Adipocyte (in vitro differentiated cells): ENCODE measurements around the gene PTPRM.
A peak's percentile ranks its signal among the peaks of the same experiment; 100 is the strongest.
"Not testable (repeated sequence)": the region's sequence is repeated elsewhere in the genome, so short reads cannot be mapped to it uniquely, and the experiment has no call there.

Source experiments
- DNase-seq: peaks from one replicate; pipeline ENCODE4 v3.0.0-alpha.2; 2015; ENCODE audit warnings: low read depth
- H3K27me3 ChIP-seq: replicated peaks from 2 replicates; pipeline ENCODE4 v1.7.0; 2013; ENCODE audit warnings: mild to moderate bottlenecking, low read length, moderate library complexity; ENCODE audit not compliant: control insufficient read depth, insufficient read depth
- H3K36me3 ChIP-seq: 2 replicates; pipeline ENCODE4 v1.7.0; 2013; ENCODE audit warnings: low read length, mild to moderate bottlenecking, moderate library complexity; ENCODE audit not compliant: control insufficient read depth, insufficient read depth, severe bottlenecking
- H3K4me1 ChIP-seq: 2 replicates; pipeline ENCODE4 v1.7.0; 2013; ENCODE audit warnings: mild to moderate bottlenecking, low read length, moderate library complexity; ENCODE audit not compliant: control insufficient read depth, insufficient read depth
- H3K4me3 ChIP-seq: 2 replicates; pipeline ENCODE4 v1.7.0; 2013; ENCODE audit warnings: mild to moderate bottlenecking, low read length, moderate library complexity
- H3K9ac ChIP-seq: 2 replicates; pipeline ENCODE4 v1.7.0; 2013; ENCODE audit warnings: mild to moderate bottlenecking, low read length, moderate library complexity
- H3K9me3 ChIP-seq: 2 replicates; pipeline ENCODE4 v1.7.0; 2013; ENCODE audit warnings: mild to moderate bottlenecking, low read length, moderate library complexity; ENCODE audit not compliant: control insufficient read depth

PTPRM gene

DNA sequence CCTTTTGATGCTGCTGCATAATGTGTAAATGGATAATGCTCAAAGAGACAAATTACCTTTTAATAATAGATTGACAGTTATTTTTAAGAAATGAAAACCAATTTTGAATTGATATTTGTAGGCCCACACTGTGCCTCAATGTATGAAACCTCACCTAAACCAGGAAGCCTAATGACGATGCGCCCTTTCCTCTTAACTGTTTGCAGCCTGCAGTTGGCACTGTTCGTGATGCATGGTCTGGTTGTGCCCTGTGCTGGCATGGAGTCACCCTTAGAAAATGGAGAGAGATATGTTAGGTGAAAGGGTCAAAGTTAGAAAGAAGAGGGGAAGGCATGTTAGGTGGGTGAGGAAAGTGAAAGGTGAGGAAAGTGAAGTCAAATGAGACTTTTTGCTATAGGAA lies 390.2 kb downstream of the PTPRM start:
- Histone ChIP-seq H3K9me3 (no peaks in the 10 kb centered on the region), H3K4me3 (no peak overlapping the region), H3K9ac (no peak overlapping the region), H3K4me1 (peaks cover 23% of the 10 kb centered on the region), H3K36me3 (peaks cover 14% of the 10 kb centered on the region), H3K27me3 (no peaks in the 10 kb centered on the region)
- DNase-seq: no peak

DNA sequence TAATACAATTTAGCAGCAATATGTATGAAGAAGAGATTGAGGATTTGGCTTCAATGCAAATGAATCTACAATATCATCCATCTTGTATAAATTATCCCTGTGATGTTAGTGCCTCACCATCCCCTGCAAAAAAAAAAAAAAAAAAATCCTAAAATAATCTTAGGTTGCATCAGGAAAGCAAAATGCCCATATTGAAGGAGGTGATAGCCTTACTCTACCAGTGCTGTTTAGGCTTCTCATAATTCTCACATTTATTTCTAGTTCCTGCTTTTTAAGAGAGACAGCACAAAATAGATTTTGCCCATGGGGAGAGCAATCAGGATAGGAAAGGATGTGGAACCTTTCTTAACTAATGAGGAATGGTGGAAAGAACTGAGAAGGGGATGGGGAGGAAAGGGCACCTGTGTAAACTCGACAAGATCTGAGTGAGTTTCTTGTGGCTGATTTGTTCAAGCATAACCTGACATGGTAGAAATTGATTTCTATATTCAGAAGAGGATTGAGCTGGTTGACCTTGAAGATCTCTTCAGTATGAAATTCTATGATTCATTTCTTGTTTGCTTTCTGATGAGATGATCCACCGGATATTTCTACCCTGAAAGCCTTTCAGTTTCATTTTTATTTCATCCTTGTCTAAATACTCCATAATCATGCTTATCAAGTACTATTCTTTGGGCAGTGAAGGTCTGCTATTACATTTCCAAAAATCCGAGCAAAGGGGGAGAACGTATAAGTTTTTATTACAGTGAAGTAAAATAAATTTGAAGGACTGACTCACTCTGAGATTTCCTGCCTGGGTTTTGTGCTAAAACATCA lies 391.2 kb downstream of the PTPRM start:
- Histone ChIP-seq H3K27me3 (no peaks in the 10 kb centered on the region), H3K9me3 (no peaks in the 10 kb centered on the region), H3K4me3 (peak overlapping the region; percentile 54), H3K9ac (peak overlapping the region; percentile 36), H3K4me1 (peaks cover 23% of the 10 kb centered on the region), H3K36me3 (peaks cover 10% of the 10 kb centered on the region)
- peak; percentile 50 for DNase-seq

DNA sequence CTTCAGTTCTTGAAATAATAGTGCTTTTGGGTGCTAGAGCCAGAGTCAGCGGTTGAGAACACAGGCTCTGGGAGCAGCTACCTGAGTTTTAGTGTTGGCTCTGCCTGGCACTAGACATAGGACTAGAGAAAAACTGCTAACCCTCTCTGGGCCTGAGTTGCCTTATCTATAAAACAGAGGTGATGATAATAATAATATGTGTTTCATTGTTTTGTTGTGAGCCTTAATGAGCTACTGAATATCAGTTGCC lies 391.7 kb downstream of the PTPRM start:
- Histone ChIP-seq H3K4me3 (peak overlapping the region; percentile 54), H3K9me3 (no peaks in the 10 kb centered on the region), H3K27me3 (no peaks in the 10 kb centered on the region), H3K36me3 (peaks cover 10% of the 10 kb centered on the region), H3K4me1 (peaks cover 23% of the 10 kb centered on the region), H3K9ac (peak overlapping the region; percentile 36)
- DNase-seq: no peak

DNA sequence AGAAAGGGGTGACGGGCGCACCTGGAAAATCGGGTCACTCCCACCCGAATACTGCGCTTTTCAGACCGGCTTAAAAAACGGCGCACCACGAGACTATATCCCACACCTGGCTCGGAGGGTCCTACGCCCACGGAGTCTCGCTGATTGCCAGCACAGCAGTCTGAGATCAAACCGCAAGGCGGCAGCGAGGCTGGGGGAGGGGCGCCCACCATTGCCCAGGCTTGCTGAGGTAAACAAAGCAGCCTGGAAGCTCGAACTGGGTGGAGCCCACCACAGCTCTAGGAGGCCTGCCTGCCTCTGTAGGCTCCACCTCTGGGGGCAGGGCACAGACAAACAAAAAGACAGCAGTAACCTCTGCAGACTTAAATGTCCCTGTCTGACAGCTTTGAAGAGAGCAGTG lies 399.6 kb downstream of the PTPRM start:
- H3K4me1 ChIP-seq: not testable (repeated sequence)

DNA sequence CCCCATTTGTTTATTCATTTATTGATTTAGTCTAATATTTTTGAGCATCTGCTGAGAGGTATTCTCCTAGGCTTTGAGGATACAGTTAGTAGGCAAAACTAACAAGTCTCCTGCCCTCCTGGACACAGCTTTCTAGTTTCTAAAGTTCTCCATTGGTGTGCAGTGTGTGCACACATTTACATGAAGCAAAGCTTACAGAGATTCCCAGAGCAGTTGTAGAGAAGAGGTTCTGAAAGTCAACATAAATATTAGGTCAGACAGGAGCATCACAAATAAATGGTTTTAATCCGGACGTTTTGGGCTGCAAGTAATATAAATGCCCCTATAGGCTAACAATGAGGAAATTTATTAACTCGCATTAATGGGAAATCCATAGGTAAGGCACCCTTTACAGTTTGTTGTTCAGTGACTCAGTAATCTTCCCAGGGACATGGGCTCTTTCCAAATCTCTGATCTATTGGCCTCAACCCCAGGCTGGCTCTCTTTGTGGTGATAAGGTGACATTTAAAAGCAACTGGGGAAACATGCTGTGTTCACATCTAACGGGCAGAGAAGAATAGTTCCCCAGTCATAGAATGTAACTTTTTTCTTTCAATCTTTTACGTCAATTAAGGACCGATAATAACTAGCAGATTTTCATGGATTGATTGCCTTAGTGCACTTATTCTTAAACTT lies 407.2 kb downstream of the PTPRM start:
- H3K27me3 ChIP-seq: no peaks in the 10 kb centered on the region
- H3K9me3 ChIP-seq: no peaks in the 10 kb centered on the region
- H3K4me1 ChIP-seq: no peaks in the 10 kb centered on the region
- peaks cover 3% of the 10 kb centered on the region for H3K36me3 ChIP-seq
- DNase-seq: no peak
- H3K4me3 ChIP-seq: no peak overlapping the region
- H3K9ac ChIP-seq: no peak overlapping the region

More for the DNA sequence above, 399.6 kb downstream of the PTPRM start:
- not testable (repeated sequence) for H3K27me3 ChIP-seq, H3K9me3 ChIP-seq, DNase-seq, H3K4me3 ChIP-seq, H3K9ac ChIP-seq, H3K36me3 ChIP-seq

DNA sequence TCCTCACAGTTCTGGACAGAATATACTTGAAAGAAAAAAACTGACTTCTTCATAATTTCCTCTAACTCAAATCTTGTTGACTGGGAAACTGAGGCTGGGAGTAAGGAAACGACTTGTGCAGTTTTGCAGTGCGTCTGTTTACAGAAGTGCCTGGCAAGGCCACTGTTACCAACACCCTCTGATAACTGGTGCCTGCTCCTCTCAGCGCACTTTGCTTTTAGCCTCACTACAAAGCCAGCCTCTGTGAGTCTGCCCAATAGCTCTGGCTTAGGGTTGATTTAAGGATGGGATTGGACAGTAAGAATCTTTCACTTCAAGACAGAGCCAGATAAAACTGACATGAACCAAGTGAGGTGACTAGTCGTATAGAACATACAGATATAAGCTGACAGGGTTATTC lies 410.8 kb downstream of the PTPRM start:
- Histone ChIP-seq H3K27me3 (no peaks in the 10 kb centered on the region), H3K4me1 (peaks cover under 1% of the 10 kb centered on the region), H3K9me3 (no peaks in the 10 kb centered on the region), H3K9ac (no peak overlapping the region), H3K4me3 (no peak overlapping the region), H3K36me3 (peaks cover 3% of the 10 kb centered on the region)
- no peak for DNase-seq

DNA sequence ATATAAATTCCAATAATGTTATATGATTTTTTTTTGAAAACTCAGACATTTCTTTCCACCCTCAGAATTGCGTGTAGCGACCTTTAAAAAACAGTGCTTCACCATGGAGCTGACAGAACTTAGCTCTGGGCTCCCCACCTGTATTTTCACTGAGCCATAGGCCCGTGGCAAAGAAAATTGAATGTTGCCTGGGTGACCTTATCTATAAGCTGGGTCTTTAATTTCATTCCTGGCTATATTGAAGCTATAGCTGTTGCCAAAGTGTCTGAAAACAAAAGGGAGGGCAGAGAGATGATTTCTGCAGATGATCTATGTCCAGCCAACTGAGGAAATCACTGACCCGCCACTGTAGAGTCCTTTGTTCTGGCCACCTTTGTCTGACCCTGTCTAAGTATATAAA lies 411.7 kb downstream of the PTPRM start:
- no peak overlapping the region for H3K4me3 ChIP-seq

DNA sequence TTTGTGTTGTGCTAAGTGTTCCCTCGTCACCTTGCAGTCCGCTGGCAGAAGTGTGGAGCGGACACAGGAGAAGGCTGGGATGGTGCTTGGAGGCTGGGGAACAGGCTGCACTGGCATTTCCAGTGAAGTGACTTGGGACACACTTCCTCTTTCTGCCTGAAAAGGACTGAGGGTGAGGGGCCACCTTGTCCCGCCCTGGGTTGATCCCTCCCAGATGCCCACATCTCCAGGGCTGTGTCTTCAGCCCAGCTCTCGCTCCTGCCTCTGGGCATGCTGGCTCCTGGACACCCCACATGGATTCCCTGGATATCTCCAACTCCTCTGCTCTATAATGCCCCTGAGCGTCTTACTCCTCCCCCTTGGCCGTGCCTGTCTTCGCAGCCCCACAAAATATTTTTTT lies 412.6 kb downstream of the PTPRM start:
- Histone ChIP-seq H3K36me3 (peaks cover 3% of the 10 kb centered on the region), H3K4me3 (no peak overlapping the region), H3K9ac (no peak overlapping the region), H3K27me3 (no peaks in the 10 kb centered on the region), H3K9me3 (no peaks in the 10 kb centered on the region), H3K4me1 (peaks cover 3% of the 10 kb centered on the region)
- DNase-seq: no peak

More for the DNA sequence above, 411.7 kb downstream of the PTPRM start:
- no peak for DNase-seq
- peaks cover 3% of the 10 kb centered on the region for H3K4me1 ChIP-seq
- no peaks in the 10 kb centered on the region for H3K9me3 ChIP-seq
- H3K36me3 ChIP-seq: peaks cover 3% of the 10 kb centered on the region
- no peak overlapping the region for H3K9ac ChIP-seq
- H3K27me3 ChIP-seq: no peaks in the 10 kb centered on the region

DNA sequence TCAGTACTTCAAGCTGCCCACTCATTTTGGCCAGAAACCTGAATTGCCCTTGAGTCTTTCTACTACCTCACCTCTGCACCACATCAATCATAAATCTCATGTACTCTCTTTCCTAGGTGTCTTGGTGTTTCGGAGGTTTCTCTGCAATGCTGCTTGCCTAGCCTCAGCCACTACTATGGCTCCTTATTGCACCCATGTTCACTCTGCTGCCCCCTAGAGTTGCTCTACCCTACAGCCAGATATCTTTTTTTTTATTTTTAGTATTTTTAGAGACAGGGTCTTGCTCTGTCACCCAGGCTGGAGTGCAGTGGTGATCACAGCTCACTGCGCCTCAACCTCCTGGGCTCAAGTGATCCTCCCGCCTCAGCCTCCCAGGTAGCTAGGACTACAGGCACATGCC lies 413.0 kb downstream of the PTPRM start:
- DNase-seq: no peak

DNA sequence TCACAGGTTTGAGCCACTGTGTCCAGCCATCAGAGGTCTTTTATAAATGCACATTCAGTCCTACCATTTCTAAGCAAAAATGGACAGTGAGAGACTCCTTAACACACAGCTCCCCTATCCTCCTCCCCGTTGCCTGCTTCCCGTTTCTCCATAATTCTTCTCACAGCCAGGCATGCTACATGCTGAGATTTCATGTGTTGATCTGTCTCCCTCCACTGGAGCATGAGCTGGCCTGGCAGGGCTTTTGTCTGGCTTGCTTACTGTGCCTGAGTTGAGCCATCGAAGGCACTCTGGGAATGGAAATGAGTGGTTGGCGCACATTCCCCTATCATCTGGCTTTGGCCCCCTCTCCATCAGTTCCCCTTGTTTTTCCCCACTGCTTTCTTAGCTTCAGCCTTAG lies 413.5 kb downstream of the PTPRM start:
- DNase-seq: no peak
- peaks cover 3% of the 10 kb centered on the region for H3K4me1 ChIP-seq
- H3K36me3 ChIP-seq: peaks cover 3% of the 10 kb centered on the region
- H3K9ac ChIP-seq: no peak overlapping the region
- H3K9me3 ChIP-seq: no peaks in the 10 kb centered on the region
- no peaks in the 10 kb centered on the region for H3K27me3 ChIP-seq
- H3K4me3 ChIP-seq: no peak overlapping the region

More for the DNA sequence above, 413.0 kb downstream of the PTPRM start:
- H3K9me3 ChIP-seq: no peaks in the 10 kb centered on the region
- H3K9ac ChIP-seq: no peak overlapping the region
- H3K36me3 ChIP-seq: peaks cover 3% of the 10 kb centered on the region
- H3K4me1 ChIP-seq: peaks cover 3% of the 10 kb centered on the region
- no peaks in the 10 kb centered on the region for H3K27me3 ChIP-seq
- H3K4me3 ChIP-seq: no peak overlapping the region

DNA sequence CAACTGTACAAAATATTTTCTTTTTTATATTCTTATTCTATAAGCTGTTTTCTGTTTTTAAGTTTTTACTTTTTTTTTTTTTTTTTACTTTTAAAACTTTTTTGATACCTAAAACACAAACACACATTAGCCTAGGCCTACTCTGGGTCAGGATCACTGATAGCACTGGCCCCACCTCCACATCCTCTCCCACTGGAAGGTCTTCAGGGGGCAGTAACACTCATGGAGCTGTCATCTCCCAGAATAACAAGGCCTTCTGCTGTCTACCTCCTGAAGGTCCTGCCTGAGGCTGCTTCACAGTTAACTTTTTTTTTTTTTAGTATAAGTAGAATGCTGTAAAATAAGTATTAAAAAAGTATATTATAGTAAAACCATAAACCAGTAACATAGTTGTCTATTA lies 415.1 kb downstream of the PTPRM start:
- Histone ChIP-seq H3K4me3 (no peak overlapping the region), H3K36me3 (peaks cover 3% of the 10 kb centered on the region), H3K4me1 (peaks cover 10% of the 10 kb centered on the region), H3K27me3 (no peaks in the 10 kb centered on the region), H3K9ac (no peak overlapping the region), H3K9me3 (no peaks in the 10 kb centered on the region)
- no peak for DNase-seq
